ENCODE results near the gene RTTN. TPM values are rescaled to one million over a fixed set of nuclear protein-coding genes. Genes with fewer than 3 reads are reported as not detected.

Gene RTTN
- total RNA-seq, 2 donors from 2014 or later: 22.3 to 35.4 TPM

DNA sequence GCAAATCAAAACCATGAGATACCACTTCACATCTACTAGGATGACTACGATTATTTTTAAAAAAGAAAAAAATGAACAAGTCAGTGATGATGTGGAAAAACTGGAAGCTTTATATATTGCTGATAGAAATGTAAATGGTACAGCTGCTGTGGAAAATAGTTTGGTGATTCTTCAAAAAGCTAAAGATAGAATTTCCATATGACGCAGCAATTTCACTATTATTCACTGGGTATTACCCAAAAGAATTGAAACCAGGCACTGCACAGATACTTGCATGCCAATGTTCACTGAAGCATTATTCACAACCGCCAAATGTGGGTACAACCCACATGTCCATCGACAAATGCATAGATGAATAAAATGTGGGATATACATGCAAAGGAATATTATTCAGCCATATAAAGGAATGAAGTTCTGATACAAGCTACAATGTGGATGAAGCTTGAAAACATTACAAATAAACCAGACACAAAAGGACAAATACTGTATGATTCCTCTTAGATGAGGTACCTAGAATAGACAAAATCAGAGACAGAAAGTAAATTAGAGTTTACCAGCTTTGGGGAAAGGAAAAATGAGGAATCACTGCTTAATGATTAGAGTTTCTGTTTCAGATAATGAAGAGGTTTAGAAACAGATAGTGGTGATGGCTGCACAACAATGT is 11.1 kb downstream of the RTTN start:
- 98 to 100% methylated on average over 1 to 4 of the region's 4 CpGs for WGBS, 2 experiments (ENCODE audit: insufficient coverage in 1 of 2, insufficient read length in 1 of 2)
- H3K36me3 Mint-ChIP-seq (ENCODE audit: low read depth): peaks cover 42% of the 10 kb centered on the region
- H3K27me3 Mint-ChIP-seq (ENCODE audit: insufficient read depth): peaks cover 17% of the 10 kb centered on the region

DNA sequence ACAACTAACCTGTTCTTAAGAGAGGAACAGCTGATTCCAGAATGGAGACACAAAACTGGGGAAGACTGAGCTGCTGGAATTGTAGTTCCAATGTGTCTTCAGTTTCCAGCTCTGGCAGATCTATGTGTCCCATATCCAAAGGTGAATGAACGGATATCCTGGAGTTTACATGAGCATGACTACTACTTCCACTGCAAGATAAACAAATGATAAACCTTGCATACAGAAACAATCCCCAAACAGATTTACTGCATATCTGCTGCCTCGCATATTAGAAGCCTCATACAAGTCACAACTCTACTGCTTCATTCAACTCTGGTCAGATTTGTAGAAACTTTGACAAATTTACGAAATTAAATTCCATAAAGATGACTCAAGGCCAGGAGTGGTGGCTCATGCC is 15.0 kb downstream of the RTTN start:
- Histone ChIP-seq H3K9me3 (ENCODE audit: control insufficient read depth, low read length) (no peaks in the 10 kb centered on the region), H3K27me3 (ENCODE audit: control insufficient read depth, insufficient read depth, low read length, poor library complexity, severe bottlenecking) (peaks cover 10% of the 10 kb centered on the region), H3K27ac (ENCODE audit: low read depth, low read length) (no peak overlapping the region), H3K9ac (ENCODE audit: extremely low read depth, low read length, poor library complexity, severe bottlenecking) (no peak overlapping the region), H3K4me1 (ENCODE audit: control insufficient read depth, insufficient read depth, low read length) (no peaks in the 10 kb centered on the region), H3K4me3 (ENCODE audit: low read length) (no peak overlapping the region), H3K36me3 (ENCODE audit: control insufficient read depth, insufficient read depth, low read length) (peaks cover 48% of the 10 kb centered on the region)
- H3K36me3 Mint-ChIP-seq (ENCODE audit: low read depth): peaks cover 54% of the 10 kb centered on the region
- WGBS, 2 experiments (ENCODE audit: insufficient coverage in 1 of 2, insufficient read length in 1 of 2): 95 to 100% methylated on average over 1 to 3 of the region's 3 CpGs
- H3K27me3 Mint-ChIP-seq (ENCODE audit: insufficient read depth): peaks cover 8% of the 10 kb centered on the region
- no peak overlapping the region for H3K4me3 Mint-ChIP-seq
- no peaks in the 10 kb centered on the region for H3K9me3 Mint-ChIP-seq
- peak overlapping the region; percentile 17 for H3K27ac Mint-ChIP-seq
- TF ChIP-seq, protein P1, sequence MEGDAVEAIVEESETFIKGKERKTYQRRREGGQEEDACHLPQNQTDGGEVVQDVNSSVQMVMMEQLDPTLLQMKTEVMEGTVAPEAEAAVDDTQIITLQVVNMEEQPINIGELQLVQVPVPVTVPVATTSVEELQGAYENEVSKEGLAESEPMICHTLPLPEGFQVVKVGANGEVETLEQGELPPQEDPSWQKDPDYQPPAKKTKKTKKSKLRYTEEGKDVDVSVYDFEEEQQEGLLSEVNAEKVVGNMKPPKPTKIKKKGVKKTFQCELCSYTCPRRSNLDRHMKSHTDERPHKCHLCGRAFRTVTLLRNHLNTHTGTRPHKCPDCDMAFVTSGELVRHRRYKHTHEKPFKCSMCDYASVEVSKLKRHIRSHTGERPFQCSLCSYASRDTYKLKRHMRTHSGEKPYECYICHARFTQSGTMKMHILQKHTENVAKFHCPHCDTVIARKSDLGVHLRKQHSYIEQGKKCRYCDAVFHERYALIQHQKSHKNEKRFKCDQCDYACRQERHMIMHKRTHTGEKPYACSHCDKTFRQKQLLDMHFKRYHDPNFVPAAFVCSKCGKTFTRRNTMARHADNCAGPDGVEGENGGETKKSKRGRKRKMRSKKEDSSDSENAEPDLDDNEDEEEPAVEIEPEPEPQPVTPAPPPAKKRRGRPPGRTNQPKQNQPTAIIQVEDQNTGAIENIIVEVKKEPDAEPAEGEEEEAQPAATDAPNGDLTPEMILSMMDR (conservative IDR thresholded peaks at IDR 0.05): no peak
- DNase-seq: no peak
- H3K4me1 Mint-ChIP-seq: peaks cover 5% of the 10 kb centered on the region

More for the DNA sequence above, 11.1 kb downstream of the RTTN start:
- Mint-ChIP-seq H3K27ac (no peak overlapping the region), H3K9me3 (no peaks in the 10 kb centered on the region), H3K4me3 (no peak overlapping the region), H3K4me1 (peaks cover 17% of the 10 kb centered on the region)
- H3K4me3 ChIP-seq (ENCODE audit: low read length): no peak overlapping the region
- H3K36me3 ChIP-seq (ENCODE audit: control insufficient read depth, insufficient read depth, low read length): peaks cover 47% of the 10 kb centered on the region
- DNase-seq: no peak
- TF ChIP-seq, protein P1 (conservative IDR thresholded peaks at IDR 0.05): no peak
- no peaks in the 10 kb centered on the region for H3K4me1 ChIP-seq (ENCODE audit: control insufficient read depth, insufficient read depth, low read length)
- H3K27me3 ChIP-seq (ENCODE audit: control insufficient read depth, insufficient read depth, low read length, poor library complexity, severe bottlenecking): peaks cover 19% of the 10 kb centered on the region
- H3K27ac ChIP-seq (ENCODE audit: low read depth, low read length): no peak overlapping the region
- H3K9ac ChIP-seq (ENCODE audit: extremely low read depth, low read length, poor library complexity, severe bottlenecking): no peak overlapping the region
- H3K9me3 ChIP-seq (ENCODE audit: control insufficient read depth, low read length): no peaks in the 10 kb centered on the region

DNA sequence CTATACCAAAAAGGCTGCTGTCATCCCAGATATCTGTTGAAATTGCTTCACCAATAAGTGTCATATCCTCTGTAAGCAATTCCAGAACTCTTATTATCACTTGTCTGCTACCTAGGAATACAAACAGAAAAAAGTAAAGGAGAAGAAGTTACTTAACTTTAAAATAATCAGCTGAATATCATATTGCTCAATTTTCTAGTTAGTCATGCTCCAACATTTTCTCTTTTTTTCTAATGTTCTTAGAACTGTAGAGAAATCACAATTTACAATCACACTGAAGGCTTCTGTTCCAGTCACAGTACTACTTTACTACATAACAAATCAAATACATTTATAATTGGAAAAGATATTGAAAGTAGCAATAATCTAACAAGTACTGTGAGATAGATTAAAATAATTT is 17.4 kb downstream of the RTTN start:
- no peak overlapping the region for H3K4me3 Mint-ChIP-seq
- no peak overlapping the region for H3K27ac ChIP-seq (ENCODE audit: low read depth, low read length)
- H3K9me3 Mint-ChIP-seq: no peaks in the 10 kb centered on the region
- H3K27me3 ChIP-seq (ENCODE audit: control insufficient read depth, insufficient read depth, low read length, poor library complexity, severe bottlenecking): peaks cover 1% of the 10 kb centered on the region
- no peak overlapping the region for H3K9ac ChIP-seq (ENCODE audit: extremely low read depth, low read length, poor library complexity, severe bottlenecking)
- no peaks in the 10 kb centered on the region for H3K4me1 Mint-ChIP-seq
- peaks cover 2% of the 10 kb centered on the region for H3K27me3 Mint-ChIP-seq (ENCODE audit: insufficient read depth)
- TF ChIP-seq, protein P1 (conservative IDR thresholded peaks at IDR 0.05): no peak
- no peak overlapping the region for H3K4me3 ChIP-seq (ENCODE audit: low read length)
- DNase-seq: no peak
- H3K36me3 Mint-ChIP-seq (ENCODE audit: low read depth): peaks cover 58% of the 10 kb centered on the region
- no peaks in the 10 kb centered on the region for H3K9me3 ChIP-seq (ENCODE audit: control insufficient read depth, low read length)
- no peak overlapping the region for H3K27ac Mint-ChIP-seq
- H3K4me1 ChIP-seq (ENCODE audit: control insufficient read depth, insufficient read depth, low read length): no peaks in the 10 kb centered on the region
- peaks cover 46% of the 10 kb centered on the region for H3K36me3 ChIP-seq (ENCODE audit: control insufficient read depth, insufficient read depth, low read length)
